NCI-H2196 treated with DMSO at 0.1 percent for 48 hours (cell line): ENCODE measurements around the gene CHD9.
"Not testable (repeated sequence)": the region's sequence is repeated elsewhere in the genome, so short reads cannot be mapped to it uniquely, and the experiment has no call there.

Experiments
- DNase-seq: peaks from one replicate; lab custom pipeline; 2025; ENCODE audit not compliant: unreplicated experiment; lab: John Stamatoyannopoulos, UW

Gene CHD9

GRCh38 chr16:53045341-53046220 is 9.2 kb upstream of the CHD9 start:
- DNase-seq, result no peak

- DNase-seq, result not testable (repeated sequence)
Observed at GRCh38 chr16:53047515-53047914, 7.3 kb upstream of the CHD9 start.

GRCh38 chr16:53048139-53048915 is 6.5 kb upstream of the CHD9 start:
- no peak for DNase-seq

GRCh38 chr16:53051255-53051654 is 3.5 kb upstream of the CHD9 start:
- DNase-seq, result not testable (repeated sequence)

GRCh38 chr16:53052519-53053501 is 2.0 kb upstream of the CHD9 start, which contains the start of gene CHD9NB:
Gene CHD9NB (minus strand): TSS chr16:53052897. CDS start chr16:53044158, 8,739 bp downstream.
- no peak for DNase-seq

- peak; percentile 3 for DNase-seq
Observed at GRCh38 chr16:53053967-53054669, 673 bp upstream of the CHD9 start.

- no peak for DNase-seq
Observed at GRCh38 chr16:53055541-53056391, 975 bp downstream of the CHD9 start.

- no peak for DNase-seq
Observed at GRCh38 chr16:53056392-53056881, 1.6 kb downstream of the CHD9 start.

- no peak for DNase-seq
Observed at GRCh38 chr16:53057658-53058057, 2.9 kb downstream of the CHD9 start.

- no peak for DNase-seq
Observed at GRCh38 chr16:53058441-53058840, 3.6 kb downstream of the CHD9 start.

- no peak for DNase-seq
Observed at GRCh38 chr16:53058882-53059281, 4.1 kb downstream of the CHD9 start.

GRCh38 chr16:53059672-53060071 is 4.9 kb downstream of the CHD9 start:
- DNase-seq, result no peak

GRCh38 chr16:53061256-53061655 is 6.5 kb downstream of the CHD9 start:
- DNase-seq, result no peak

GRCh38 chr16:53061701-53062159 is 6.9 kb downstream of the CHD9 start:
- DNase-seq, result no peak

GRCh38 chr16:53064081-53064578 is 9.3 kb downstream of the CHD9 start:
- no peak for DNase-seq

- no peak for DNase-seq
Observed at GRCh38 chr16:53065461-53066061, 10.8 kb downstream of the CHD9 start.

GRCh38 chr16:53067675-53068074 is 12.9 kb downstream of the CHD9 start:
- no peak for DNase-seq

- no peak for DNase-seq
Observed at GRCh38 chr16:53068423-53068833, 13.6 kb downstream of the CHD9 start.
